Mucosa of rectum (tissue), 2 donors: ENCODE results near the gene UBR7.
"Not testable (repeated sequence)": the region's sequence is repeated elsewhere in the genome, so short reads cannot be mapped to it uniquely, and the experiment has no call there.

Experiments used
- H3K27ac ChIP-seq, 2 donors: one replicate each; pipeline ENCODE4 v1.7.0; 2013; ENCODE audit warnings: inconsistent platforms in 2 of 2, low read depth in 2 of 2, low read length in 2 of 2
- H3K27me3 ChIP-seq, 2 donors: one replicate each; pipeline ENCODE4 v1.7.0; 2013; ENCODE audit warnings: low read length in 2 of 2; ENCODE audit not compliant: control insufficient read depth in 2 of 2, insufficient read depth in 2 of 2
- H3K36me3 ChIP-seq, 2 donors: one replicate each; pipeline ENCODE4 v1.7.0; 2013; ENCODE audit warnings: low read length in 2 of 2; ENCODE audit not compliant: control insufficient read depth in 2 of 2, insufficient read depth in 2 of 2
- H3K4me1 ChIP-seq, 2 donors: one replicate each; pipeline ENCODE4 v1.7.0; 2013; ENCODE audit warnings: low read length in 2 of 2, mild to moderate bottlenecking in 1 of 2; ENCODE audit not compliant: control insufficient read depth in 2 of 2, insufficient read depth in 2 of 2
- H3K4me3 ChIP-seq, 2 donors: one replicate each; pipeline ENCODE4 v1.7.0; 2013; ENCODE audit warnings: low read length in 2 of 2
- H3K9ac ChIP-seq, 2 donors: one replicate each; pipeline ENCODE4 v1.7.0; 2013; ENCODE audit warnings: low read length in 2 of 2, low read depth in 1 of 2, mild to moderate bottlenecking in 1 of 2
- H3K9me3 ChIP-seq, 2 donors: one replicate each; pipeline ENCODE4 v1.7.0; 2013; ENCODE audit warnings: low read length in 2 of 2; ENCODE audit not compliant: control insufficient read depth in 2 of 2
- donor health status: healthy.
- donor health status: Normal muscosa, but diverticular disease.

Gene UBR7

DNA sequence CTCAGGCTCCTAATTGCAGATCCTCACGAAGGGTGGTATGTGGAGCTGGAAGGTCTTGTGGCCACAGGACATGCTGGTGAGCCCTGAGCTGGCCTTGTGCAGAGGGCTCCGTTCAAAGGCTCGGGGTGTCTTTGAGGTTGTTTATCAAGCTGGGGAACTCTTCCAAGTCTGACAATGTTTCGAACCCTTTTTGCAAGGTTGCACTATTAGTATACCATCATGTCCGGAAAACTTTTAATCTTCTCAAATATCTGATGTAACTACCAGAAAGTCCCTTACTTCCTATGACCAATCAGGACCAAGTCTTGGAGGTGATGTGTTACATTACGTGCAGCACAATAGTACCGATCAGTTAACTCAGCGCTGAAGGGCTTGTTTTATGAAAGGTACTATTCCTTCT, 21.5 kb downstream of the UBR7 start:
- no peak overlapping the region for H3K4me3 ChIP-seq
- no peak overlapping the region for H3K27ac ChIP-seq
- peaks cover 0 to 8% of the 10 kb centered on the region in 2 donors for H3K4me1 ChIP-seq
- H3K36me3 ChIP-seq: peaks cover 25 to 37% of the 10 kb centered on the region in 2 donors
- no peak overlapping the region for H3K9ac ChIP-seq
- H3K9me3 ChIP-seq: no peaks in the 10 kb centered on the region
- no peaks in the 10 kb centered on the region for H3K27me3 ChIP-seq

DNA sequence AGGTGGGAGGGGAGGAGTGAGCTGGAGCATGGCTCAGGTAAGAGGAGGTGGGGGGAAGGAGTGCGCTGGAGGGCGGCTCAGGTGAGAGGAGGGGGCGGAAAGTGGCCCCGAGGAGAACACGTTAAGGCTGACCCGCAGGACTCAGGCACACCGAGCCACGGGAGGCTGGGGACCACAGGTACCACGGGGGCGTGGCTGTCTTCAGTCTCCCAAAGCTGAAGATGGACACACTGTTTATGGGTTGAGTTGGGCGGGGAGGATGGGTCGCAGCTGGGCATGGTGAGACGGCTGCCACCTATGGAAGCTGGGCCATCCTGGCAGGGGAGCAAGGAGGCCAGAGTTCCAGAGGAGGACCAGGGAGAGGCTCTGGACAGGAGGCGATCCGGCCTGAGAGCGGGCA, 23.5 kb downstream of the UBR7 start:
- no peak overlapping the region for H3K9ac ChIP-seq
- H3K4me3 ChIP-seq: no peak overlapping the region
- H3K36me3 ChIP-seq: peaks cover 16 to 29% of the 10 kb centered on the region in 2 donors
- H3K4me1 ChIP-seq: peaks cover 0 to 8% of the 10 kb centered on the region in 2 donors
- H3K27ac ChIP-seq: no peak overlapping the region
- H3K9me3 ChIP-seq: no peaks in the 10 kb centered on the region
- H3K27me3 ChIP-seq: no peaks in the 10 kb centered on the region

DNA sequence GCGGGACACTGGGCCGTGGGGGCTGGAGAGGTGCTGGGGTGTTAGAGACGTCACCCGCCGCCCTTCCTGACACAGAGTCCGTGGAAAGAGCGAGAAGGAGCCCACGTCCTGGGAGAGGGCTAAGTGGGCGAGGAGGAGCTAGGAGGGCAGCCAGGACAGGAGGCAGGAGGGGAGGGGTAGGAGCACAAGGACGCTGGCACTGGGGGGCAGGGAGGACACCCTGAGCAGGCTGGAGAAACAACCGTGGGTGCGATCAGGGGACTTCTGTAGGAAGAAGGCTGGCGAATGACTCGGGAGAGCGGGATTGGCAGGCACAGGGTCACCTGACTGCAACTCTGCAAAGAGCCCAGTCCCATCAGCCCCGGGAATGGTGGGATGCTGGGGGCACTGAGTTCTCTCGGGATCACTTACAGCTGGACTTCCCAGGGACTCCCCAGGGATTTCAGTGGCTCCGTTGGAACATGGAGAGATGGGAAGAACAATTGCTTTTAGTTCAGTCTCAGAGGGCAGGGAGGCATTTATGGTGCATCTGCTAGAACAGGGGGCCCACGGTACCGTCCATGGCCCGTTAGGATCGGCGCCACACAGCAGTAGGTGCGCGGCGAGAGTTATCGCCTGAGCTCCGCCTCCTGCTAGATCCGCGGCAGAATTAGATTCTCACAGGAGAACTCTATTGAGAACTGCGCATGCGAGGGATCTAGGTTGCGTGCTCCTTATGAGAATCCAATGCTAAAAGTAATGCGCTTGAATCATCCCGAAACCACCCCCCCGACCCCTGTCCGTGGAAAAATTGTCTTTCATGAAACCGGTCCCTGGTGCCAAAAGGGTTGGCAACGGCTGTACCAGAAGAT, 24.3 kb downstream of the UBR7 start:
- Histone ChIP-seq H3K4me3 (peak overlapping the region; percentile 36 to 48), H3K36me3 (peaks cover 16 to 21% of the 10 kb centered on the region in 2 donors), H3K9me3 (no peaks in the 10 kb centered on the region), H3K9ac (no peak overlapping the region), H3K27ac (no peak overlapping the region), H3K27me3 (no peaks in the 10 kb centered on the region), H3K4me1 (peaks cover 0 to 8% of the 10 kb centered on the region in 2 donors)

DNA sequence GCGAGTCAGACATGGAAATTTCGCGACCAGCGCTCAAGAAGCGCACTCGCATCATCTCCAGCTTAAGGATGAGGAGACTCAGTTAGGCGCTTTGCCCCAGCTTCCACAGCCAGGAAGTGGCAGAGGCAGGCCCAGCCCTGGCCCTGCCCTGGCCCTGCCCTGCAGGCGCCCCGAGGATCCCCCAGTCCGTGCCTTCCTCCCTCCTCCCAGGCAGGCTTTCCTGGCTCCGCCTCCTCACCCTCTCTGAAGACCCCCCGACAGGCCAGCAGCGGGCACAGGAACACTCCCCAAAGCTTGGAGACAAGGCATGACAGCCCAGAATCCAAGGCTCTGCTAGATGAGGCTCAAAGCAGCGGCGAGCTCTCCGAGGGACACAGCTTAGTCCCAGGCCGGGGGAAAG, 25.1 kb downstream of the UBR7 start:
- no peak overlapping the region for H3K9ac ChIP-seq
- peaks cover 12 to 17% of the 10 kb centered on the region in 2 donors for H3K36me3 ChIP-seq
- H3K9me3 ChIP-seq: no peaks in the 10 kb centered on the region
- peaks cover 0 to 8% of the 10 kb centered on the region in 2 donors for H3K4me1 ChIP-seq
- H3K27ac ChIP-seq: no peak overlapping the region
- H3K27me3 ChIP-seq: no peaks in the 10 kb centered on the region
- H3K4me3 ChIP-seq: no peak overlapping the region

DNA sequence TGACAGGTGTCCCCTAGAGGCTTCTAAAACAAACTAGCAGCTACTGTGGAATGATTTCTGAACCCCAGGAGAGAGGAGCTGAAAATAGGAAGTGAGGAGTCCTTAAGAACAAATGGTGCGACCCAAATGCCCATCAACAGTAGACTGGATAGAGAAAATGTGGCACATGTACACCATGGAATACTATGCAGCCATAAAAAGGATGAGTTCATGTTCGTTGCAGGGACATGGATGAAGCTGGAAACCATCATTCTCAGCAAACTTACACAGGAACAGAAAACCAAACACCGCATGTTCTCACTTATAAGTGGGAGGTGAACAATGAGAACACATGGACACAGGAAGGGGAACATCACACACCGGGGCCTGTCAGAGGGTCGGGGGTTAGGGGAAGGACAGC, 26.0 kb downstream of the UBR7 start:
- H3K9ac ChIP-seq, H3K27ac ChIP-seq, H3K4me3 ChIP-seq, H3K27me3 ChIP-seq, H3K9me3 ChIP-seq, H3K4me1 ChIP-seq: not testable (repeated sequence)
- peaks cover 3 to 11% of the 10 kb centered on the region in 2 donors for H3K36me3 ChIP-seq

DNA sequence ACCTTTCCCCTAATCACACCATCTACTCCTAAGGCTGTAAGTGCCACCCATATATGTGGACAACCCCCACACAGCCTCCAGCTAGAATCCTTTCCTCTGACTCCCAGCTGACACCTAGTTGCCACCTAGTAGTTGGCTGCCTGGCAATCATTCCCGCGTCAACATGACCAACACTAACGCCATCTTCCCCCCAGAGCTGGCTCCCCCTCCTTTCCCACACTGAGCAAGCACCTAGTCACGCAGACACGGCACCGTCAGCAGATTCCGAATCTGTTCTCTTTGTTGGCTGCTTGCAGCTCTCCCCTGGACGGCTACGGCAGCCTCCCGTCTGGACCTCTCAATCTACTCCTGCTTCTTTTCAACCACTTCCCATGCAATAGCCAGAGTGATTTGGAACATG, 27.7 kb downstream of the UBR7 start:
- H3K4me1 ChIP-seq: peaks cover 0 to 8% of the 10 kb centered on the region in 2 donors
- H3K36me3 ChIP-seq: peaks cover 0 to 6% of the 10 kb centered on the region in 2 donors
- no peak overlapping the region for H3K9ac ChIP-seq
- no peaks in the 10 kb centered on the region for H3K27me3 ChIP-seq
- no peaks in the 10 kb centered on the region for H3K9me3 ChIP-seq
- no peak overlapping the region for H3K4me3 ChIP-seq
- no peak overlapping the region for H3K27ac ChIP-seq

DNA sequence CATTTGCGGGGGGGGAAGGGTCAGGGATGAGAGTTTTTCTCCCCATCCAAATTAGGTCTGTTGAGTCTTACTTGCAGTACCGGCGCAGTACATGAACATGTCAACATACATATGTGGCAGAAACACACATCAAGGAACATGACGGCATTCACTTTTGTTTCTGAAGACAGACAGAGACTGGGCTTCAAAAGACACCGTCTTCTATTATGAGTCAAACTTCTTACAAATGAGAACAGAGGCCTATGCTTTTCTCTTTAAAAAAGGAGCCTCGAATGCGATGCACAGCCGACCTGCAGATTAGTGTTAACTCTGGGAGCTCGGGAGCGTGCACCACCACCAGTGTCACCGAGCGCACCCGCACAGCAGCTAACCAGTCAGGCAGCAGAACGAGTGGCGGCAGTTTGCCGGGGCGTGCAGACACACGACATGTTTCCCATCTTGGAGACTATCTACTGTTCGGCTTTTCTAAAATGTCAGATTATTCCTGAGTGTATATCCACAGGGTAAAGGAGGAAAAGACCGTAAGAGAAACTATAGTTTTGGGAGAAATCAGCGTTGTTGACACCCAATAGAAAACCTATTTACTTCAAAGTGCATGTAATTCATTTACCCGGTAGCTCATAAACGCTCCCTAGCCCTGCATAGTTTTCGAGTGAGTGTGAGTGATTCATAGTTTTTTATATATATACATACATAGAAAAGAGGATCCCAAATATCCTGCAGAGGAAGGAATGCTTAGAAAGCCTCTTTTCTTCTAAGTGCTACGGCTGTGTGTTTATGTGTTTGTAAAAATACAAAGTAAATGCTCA, 33.0 kb downstream of the UBR7 start:
- Histone ChIP-seq H3K27ac (no peak overlapping the region), H3K36me3 (peaks cover 21 to 35% of the 10 kb centered on the region in 2 donors), H3K9me3 (no peaks in the 10 kb centered on the region)

DNA sequence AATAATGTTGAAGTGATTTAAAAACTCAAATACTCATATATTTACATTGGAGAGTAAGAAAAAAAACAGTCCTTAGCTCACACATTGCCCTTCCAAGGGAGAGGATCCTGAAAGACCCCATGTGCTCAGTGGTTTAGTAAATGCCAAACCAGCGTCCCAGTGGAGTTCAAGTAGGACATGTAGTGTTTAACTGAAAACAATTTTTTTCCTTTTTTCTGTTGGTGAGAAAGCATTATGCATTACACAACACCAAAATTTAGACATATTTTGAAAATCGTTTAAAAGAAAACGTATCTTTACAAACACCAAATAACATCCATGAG, 33.6 kb downstream of the UBR7 start:
- Histone ChIP-seq H3K9me3 (no peaks in the 10 kb centered on the region), H3K9ac (no peak overlapping the region), H3K27me3 (no peaks in the 10 kb centered on the region), H3K4me1 (no peaks in the 10 kb centered on the region), H3K27ac (no peak overlapping the region), H3K36me3 (peaks cover 26 to 40% of the 10 kb centered on the region in 2 donors), H3K4me3 (no peak overlapping the region)

More for the DNA sequence above, 33.0 kb downstream of the UBR7 start:
- H3K9ac ChIP-seq: no peak overlapping the region
- H3K4me1 ChIP-seq: no peaks in the 10 kb centered on the region
- no peaks in the 10 kb centered on the region for H3K27me3 ChIP-seq
- no peak overlapping the region for H3K4me3 ChIP-seq

DNA sequence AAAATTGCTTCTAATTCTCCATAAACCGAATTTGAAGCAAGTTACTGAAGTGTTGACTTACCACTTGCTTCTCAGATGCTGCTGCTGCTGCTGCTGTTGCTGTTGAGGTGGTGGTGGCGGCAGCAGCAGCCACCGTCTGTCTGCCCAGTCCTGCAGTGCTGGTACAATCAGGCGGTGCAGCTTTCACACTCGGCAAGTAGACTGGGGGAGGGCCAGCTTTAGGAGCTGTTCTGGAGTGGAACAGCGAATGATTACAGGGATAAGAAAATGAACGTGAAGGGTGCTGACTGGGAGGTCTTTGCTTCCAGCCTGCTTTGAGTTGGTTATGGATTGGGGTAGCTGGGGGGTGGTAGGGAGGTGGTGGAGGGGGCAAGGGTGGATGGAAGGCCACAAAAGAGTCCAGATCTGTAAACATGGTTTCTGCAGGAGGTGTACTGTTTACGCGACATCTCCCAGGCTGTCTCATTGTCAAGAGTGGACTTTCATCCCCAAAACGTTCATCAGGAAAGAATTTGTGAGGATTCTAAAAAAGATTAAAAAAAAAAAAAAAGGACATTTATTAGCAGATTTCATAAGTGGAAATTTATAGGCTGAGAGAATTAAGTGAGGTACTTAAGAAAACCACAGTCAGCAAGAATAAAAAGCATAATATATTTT, 38.8 kb downstream of the UBR7 start:
- peaks cover 40 to 74% of the 10 kb centered on the region in 2 donors for H3K36me3 ChIP-seq
- H3K27ac ChIP-seq: no peak overlapping the region

DNA sequence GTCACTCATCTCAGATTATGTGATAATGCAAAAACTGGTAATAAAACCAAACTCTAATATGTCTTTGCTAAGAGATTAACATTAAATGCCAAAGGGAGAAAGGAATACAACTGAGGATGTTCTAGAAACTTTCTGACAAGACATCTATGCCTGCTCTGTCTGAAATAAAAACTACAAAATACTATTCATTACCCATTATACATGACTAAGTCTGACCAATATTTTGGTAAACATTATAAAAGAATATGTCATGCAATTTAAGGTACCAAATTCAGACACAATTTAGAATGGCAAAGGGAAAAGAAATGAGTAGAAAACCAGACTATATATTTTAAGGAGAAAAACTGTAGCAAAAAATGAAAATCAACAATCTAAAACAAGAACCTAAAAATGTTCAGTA, 39.5 kb downstream of the UBR7 start:
- no peaks in the 10 kb centered on the region for H3K4me1 ChIP-seq
- peaks cover 45 to 78% of the 10 kb centered on the region in 2 donors for H3K36me3 ChIP-seq
- no peak overlapping the region for H3K4me3 ChIP-seq
- no peaks in the 10 kb centered on the region for H3K27me3 ChIP-seq
- H3K27ac ChIP-seq: no peak overlapping the region
- no peak overlapping the region for H3K9ac ChIP-seq
- no peaks in the 10 kb centered on the region for H3K9me3 ChIP-seq

More for the DNA sequence above, 38.8 kb downstream of the UBR7 start:
- Histone ChIP-seq H3K9me3 (no peaks in the 10 kb centered on the region), H3K27me3 (no peaks in the 10 kb centered on the region), H3K9ac (no peak overlapping the region), H3K4me3 (no peak overlapping the region), H3K4me1 (no peaks in the 10 kb centered on the region)
